GM19397 (cell line): ENCODE measurements around the gene STX8.

Experiments used
- ATAC-seq: cut with Tn5 transposase; IDR thresholded peaks from one replicate; pipeline ENCODE4 v1.9.1; 2021; ENCODE audit warnings: mild to moderate bottlenecking, moderate library complexity; ENCODE audit not compliant: unreplicated experiment

Gene STX8

DNA sequence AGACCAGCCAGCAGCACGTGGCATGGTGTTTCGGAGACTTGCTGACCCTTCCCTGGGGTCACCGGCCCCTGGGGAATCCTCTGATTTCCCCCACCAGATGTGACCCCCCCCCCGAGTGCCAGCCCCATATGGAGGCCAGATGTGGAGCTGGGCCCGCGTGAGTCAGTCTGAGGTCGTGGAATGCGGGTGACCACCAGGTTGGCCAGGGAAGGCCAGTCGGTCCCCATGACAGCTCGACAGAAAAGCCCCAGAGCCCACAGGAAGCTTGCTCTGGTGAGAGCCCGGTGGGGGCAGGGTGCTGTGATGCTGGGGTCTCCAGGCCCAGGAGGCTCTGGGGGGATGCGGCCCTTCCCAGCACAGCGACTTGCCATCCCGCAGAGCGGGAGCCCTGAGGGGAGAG is 345.3 kb downstream of the STX8 start:
- ATAC-seq = no peak

GRCh38 chr17:9229826-9230201 is 345.8 kb downstream of the STX8 start:
- no peak for ATAC-seq

GRCh38 chr17:9229160-9229825 is 346.3 kb downstream of the STX8 start:
- ATAC-seq = no peak

DNA sequence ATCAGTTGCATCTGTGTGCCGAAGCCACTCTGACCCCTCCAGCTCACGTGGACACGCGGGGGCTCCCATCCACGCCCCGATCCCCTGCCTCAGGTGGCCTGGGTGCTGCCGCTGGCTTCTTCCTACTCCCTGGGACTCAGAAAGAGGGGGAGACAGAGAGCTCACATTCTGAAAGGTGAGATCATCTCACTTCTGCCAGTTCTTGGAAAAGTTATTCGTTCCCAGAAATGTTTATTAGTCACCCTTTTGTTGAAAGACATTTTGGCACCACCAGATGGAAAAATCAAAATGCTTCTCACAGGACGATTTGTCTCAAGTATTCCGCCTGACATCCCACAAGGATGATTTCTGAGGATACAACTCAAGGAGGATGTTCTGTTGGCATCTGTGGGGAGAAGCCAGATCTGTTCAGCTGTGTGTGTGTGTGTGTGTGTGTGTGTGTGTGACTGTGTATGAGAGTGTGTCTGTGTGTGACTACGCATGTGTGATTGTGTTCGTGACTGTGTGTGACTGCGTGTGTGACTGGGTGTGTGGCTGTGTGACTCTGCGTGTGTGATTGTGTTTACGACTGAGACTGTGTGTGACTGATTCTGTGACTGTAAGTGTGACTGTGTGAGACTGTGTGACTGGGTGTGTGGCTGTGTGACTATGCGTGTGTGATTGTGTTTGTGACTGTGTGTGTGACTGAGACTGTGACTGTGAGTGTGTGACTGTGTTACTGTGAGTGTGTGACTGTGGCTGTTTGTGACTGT is 347.0 kb downstream of the STX8 start:
- ATAC-seq = no peak

DNA sequence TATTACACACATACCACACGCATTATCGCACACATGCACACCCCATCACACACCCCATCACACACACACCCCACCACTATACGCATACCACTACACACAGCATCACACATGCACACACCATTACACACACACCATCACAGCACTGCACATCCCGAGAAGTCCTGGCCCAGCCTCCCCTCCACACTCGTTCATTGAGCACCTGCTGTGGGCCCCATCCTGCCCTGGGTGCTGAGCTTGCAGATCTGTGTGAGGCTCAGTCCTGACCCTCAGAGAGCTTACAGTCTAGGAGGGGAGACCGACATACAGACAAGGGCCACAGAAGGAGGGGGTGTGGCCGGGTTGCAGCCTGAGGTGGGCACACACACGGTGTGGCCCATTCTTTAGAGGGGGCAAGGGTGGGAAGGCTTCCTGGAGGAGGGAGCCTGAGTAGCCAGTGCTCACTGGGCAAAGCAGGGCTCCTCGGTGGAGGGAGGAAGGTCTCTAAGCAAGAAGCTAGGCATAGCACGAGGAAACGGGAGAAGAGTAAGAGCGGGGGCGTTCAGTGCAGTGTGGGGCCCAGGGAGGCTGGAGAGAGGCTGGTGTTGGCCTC is 347.7 kb downstream of the STX8 start:
- ATAC-seq = no peak

DNA sequence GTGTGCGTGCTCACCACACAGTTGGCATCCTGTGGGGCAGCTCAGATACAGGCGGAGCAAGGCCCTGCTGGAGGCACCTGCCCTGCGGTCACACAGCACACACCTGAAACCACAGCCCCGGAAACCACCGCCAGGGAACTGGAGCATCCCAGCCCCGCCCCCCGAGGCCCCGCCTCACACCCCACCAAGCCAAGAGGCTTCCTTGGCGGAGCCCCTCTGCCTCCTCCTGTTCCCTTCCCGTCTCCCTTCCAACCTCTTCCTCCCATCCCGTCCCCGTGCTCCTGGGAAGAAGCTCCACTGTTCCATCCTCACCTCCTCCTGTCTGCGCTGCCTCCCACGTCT is 348.9 kb downstream of the STX8 start:
- no peak for ATAC-seq

GRCh38 chr17:9226130-9226793 is 349.4 kb downstream of the STX8 start:
- ATAC-seq = no peak

DNA sequence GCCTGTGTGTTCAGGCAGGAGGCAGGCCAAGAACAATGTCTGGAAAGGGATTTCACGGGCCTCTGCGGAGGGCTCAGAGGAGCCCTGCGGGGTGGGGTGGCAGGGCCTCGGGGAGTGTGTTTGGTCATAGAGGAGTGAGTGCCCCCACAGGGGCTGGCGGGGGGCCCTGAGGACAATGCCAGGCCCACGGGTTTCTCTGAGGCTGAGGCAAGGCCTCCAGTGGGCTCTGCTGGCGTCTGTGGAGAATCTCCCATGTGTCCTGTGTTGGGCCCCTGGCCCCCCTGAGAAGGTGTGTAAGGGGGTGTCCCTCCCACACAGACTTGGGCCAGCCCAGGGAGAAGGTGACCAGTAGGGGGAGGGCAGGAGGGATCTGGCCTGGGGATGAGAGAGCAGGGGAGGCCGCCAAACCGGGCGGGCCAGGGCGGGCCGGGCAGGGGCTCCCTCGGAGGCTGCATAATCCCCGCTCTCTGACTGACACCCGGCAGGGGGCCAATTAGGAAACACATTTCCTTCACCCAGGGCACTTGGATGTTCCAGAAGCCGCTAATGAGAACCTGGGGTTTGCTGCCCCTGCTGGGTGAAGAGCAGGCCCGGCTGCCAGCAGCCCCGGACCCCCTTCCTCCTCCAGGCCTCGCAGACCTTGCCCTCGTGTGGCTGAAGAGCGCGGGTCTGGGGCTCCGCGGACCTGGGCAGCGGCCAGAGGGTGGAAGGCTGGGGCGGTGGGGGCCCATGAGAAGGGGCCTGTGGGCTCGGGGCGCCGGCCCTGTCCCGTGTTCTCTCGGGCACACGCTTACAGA is 350.1 kb downstream of the STX8 start:
- no peak for ATAC-seq

DNA sequence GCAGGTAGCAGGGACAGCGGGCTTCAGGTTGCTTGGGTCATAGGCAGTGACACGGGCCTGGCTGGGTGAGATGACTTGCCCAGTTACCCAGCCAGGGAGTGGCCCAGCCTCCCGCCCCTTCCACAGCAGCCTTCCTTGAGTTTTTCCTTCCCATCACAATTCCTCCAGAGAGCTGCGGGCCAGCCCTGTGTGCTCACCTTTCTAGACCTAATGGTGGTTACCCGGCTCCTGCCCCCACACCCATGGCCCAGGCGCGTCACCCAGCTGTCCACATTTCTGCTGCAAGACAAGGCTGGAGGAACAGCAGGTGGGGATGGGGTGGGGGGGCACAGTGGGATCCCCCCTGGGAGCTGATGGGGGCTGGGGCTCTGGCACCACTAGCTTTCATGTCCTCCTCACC is 351.1 kb downstream of the STX8 start:
- no peak for ATAC-seq

GRCh38 chr17:9223531-9223930 is 352.1 kb downstream of the STX8 start:
- no peak for ATAC-seq

DNA sequence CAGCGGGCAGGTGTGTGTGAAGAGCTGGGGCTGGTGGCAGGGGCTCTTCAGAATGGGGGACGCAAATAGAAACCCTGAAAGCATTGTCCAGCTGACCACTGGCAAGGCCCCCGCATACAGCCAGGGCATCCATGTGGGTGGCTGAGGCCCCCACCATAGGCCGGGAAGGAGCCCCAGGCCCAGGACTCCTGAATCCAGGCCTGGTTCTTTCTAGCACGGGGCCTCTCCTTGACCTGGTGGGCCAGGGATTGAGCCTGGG is 353.8 kb downstream of the STX8 start:
- no peak for ATAC-seq

DNA sequence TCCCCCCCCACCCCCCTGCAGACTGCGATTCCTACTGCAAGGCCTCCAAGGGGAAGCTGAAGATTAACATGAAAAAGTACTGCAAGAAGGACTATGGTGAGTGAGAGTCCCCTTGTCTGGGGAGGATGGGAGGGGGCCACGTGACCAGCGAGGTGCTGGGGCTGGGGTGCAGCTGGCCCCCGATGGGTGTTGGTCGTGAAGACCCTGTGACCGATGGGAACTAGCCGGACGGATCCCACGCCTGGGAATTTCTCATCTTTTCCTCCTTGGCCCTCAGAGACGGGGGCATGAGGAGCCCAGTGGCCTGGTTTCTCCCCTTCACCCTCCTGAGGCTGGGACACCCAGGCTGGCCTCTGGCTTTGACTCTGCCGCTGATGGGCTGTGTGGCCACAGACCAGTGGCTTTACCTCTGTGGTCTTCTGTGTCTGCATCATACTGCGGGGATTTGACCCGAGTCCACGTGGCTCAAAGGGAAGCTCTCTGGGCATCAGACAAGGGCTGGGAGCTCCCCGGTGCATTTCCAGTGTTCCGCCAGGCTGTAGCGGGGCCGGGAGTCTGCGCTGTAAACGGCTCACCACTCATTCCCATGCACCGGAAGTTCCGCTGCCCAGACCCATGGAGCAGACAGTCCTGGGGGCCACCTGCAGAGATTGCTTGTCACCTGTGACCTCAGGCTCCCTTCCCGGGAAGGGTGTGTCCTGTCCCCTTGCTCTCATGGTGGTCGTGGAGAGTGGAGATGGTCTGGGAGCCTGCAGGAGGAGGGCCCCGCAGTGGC is 354.3 kb downstream of the STX8 start:
- no peak for ATAC-seq

DNA sequence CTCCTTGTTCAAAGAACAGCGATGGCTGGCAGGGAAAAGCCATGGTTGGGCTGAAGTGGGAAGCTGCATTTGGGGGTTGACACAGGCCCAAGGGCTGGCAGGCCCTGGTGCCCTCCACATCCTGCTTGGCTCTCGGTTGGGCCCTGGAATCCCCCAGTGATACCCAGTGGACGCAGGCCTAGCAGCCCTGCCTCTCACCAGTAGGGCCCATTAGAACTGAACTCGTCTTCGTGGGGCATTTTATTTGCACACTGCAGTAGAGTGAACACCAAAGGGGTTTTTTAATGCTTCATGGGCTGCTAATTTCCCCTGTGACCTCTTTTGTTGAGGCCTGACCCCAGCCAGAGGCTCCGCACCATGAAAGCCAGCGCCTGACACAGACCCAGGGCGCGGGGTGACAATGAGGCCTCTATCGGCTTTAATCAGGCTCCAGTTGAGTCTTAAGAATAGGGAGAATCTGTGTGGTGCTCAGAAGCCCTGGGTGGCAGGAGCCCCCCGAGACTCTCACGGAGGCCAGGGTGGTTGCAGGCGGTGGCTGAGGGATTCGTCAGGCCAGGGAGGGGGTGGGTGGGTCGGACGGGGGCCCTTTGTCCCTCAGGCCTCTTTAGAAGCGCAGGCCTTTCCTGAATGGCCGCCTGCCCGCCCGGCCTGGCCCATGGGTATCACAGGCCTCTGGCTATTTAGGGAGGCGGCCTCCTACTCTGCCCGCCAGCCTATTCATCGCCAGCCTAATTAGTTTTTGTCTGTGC is 355.0 kb downstream of the STX8 start:
- no peak for ATAC-seq

DNA sequence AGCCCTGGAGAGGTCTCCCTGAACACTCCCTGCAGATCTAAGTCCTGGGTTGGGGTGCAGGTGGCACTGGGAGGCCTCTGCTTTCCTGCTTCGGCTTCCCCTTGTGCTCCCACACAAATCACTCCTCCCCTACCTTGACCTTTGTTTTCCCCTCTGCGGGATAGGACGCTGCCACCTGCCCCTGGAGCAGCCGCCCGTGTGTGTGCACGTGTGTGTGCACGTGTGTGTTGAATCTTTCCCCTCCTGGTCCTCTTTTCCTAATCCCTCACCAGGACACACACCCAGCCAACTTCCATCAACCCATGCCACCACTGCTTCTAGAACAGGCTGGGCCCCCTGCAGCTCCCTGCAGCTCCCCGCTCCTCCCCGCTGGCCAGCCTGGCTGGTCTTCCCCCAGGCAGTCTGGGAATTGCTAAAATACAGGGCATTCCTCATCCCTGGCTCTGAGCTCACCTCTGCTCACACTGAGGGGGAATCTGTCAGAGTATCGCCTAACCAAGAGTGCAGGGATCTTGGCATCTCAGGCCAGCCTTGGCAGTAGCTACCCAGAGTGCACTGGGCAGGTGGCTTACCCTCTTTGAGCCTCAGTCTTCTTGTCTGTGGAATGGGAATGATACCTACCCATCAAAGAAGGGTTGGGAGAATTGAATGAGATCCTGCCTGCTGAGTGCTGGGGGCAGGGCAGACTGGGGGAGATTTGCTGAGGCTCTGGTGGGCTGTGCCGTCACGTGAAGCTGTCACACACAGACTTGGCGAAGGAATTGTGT is 355.8 kb downstream of the STX8 start:
- ATAC-seq = no peak

- no peak for ATAC-seq
Measured at GRCh38 chr17:9218911-9219310, 356.7 kb downstream of the STX8 start.

GRCh38 chr17:9218064-9218635 is 357.5 kb downstream of the STX8 start:
- ATAC-seq = no peak

DNA sequence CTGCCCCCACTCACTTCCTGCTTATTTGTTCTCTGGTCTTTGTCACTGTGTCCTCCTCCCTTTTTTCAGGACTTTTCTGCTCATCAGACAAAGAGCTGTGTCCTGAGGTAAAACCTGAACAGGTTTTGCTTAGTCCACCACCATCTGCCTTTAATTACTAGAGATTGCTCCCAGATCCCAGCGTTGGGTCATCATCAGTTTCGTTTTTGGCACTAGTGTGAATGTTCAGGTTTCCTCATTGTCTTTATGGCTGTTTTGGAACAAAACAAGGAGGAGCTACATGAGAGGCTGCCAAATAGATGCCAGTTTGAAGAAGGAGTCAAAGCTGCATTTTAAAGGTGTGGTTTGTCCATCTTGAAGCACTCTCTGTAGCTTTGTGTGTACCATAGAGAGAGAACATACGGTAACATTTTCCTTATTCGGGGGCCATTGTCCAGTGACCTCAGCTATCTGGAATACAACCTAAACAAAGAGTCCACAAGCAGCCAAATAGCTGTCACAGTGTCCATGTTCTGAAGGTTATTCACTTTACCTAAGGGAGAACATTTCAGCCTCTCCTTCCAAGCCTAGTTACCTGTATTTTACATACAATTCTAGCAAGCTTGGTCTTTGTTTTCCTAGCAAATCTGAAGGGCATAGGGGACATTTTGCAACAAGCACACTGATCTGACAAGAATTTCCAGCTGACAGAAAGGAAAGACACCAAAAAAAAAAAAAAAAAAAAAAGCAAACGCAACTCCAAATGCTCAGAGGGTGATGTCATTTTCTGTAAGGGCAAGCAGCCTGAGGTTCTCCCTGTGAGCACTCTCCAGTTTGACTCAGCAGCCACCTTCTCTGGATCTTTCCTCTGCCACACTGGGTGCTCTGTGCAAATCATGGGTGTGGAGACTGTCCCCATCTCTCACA is 358.2 kb downstream of the STX8 start:
- no peak for ATAC-seq

- ATAC-seq = no peak
Measured at GRCh38 chr17:9215465-9215864, 360.2 kb downstream of the STX8 start.
